VCaP (cell line): Measurements from ENCODE around the gene PFN3.

ENCODE experiments used
- H3K27ac ChIP-seq: fragments of 450-650 bp; 2 replicates; pipeline ENCODE4 v1.5.1; 2017
- TF ChIP-seq, protein P1 (sequence below): fragments of 450-650 bp; conservative IDR thresholded peaks from 2 replicates; pipeline ENCODE4 v1.5.1; 2017; ENCODE audit warnings: mild to moderate bottlenecking, moderate library complexity

Gene PFN3

DNA sequence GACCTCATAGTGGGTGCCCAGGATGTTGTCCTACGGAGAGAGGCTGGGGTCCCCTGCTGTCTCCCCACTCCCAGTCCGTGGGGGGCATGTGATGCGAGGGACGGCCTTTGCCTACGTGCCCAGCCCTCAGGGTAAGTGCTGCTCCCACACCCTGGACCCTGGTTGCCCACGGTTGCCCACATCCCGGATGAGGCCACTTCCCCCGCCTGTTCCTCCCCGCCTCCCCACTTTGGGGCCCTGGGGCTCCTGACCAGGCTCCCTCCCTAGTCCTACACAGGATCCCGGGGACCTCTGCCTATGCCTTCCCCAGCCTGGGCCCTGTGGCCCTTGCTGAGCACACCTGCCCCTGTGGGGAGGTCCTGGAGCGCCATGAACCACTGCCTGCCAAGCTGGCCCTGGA is 14.7 kb downstream of the PFN3 start:
- H3K27ac ChIP-seq, result no peak overlapping the region
- TF ChIP-seq, protein P1, sequence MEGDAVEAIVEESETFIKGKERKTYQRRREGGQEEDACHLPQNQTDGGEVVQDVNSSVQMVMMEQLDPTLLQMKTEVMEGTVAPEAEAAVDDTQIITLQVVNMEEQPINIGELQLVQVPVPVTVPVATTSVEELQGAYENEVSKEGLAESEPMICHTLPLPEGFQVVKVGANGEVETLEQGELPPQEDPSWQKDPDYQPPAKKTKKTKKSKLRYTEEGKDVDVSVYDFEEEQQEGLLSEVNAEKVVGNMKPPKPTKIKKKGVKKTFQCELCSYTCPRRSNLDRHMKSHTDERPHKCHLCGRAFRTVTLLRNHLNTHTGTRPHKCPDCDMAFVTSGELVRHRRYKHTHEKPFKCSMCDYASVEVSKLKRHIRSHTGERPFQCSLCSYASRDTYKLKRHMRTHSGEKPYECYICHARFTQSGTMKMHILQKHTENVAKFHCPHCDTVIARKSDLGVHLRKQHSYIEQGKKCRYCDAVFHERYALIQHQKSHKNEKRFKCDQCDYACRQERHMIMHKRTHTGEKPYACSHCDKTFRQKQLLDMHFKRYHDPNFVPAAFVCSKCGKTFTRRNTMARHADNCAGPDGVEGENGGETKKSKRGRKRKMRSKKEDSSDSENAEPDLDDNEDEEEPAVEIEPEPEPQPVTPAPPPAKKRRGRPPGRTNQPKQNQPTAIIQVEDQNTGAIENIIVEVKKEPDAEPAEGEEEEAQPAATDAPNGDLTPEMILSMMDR, result no peak

DNA sequence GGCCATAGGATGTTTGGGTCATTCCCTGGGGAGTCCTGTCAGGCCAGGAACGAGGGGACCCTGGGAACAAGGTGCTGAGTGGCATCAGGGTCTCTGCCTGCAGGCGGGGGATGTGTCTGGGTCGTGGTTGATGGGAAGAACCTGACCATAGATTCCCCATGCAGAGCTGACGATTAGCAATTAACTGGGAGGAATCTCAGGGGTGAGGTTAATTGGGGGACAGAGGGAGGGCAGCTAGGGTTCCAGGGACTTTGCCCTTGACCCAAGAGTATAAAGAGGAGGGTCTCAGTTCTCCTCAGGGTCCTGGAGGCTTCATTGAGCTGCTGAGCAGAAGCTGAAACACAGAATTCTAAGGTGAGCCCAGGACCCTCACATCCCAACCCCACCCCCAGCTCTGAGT is 16.3 kb downstream of the PFN3 start, which contains the start of gene SLC34A1:
Gene SLC34A1, plus strand, starts transcription at position 301 of the 400 bp plus-strand sequence. CDS start 1,308 bp downstream, outside the sequence.
- TF ChIP-seq, protein P1, result no peak
- no peak within 1 kb of the TSS for H3K27ac ChIP-seq

DNA sequence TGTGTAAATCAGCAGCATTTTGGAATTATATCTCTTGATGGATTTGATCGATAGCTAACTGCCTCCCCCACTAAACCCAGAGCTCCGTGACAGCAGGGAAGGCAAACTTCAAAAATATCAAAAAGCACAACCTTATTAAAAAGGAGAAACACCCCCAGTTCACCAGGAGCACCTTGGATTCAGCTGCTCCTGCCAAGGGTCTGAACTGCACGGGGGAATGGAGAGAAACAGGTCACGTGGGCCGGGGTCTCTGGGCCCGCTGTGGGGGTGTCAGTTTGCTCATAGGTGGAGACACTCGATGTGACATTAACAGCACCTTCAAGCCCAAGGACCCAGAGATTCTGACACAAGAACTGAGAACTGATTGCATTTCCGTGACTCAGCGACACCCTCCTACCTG is 17.3 kb downstream of the PFN3 start:
- TF ChIP-seq, protein P1, result no peak

DNA sequence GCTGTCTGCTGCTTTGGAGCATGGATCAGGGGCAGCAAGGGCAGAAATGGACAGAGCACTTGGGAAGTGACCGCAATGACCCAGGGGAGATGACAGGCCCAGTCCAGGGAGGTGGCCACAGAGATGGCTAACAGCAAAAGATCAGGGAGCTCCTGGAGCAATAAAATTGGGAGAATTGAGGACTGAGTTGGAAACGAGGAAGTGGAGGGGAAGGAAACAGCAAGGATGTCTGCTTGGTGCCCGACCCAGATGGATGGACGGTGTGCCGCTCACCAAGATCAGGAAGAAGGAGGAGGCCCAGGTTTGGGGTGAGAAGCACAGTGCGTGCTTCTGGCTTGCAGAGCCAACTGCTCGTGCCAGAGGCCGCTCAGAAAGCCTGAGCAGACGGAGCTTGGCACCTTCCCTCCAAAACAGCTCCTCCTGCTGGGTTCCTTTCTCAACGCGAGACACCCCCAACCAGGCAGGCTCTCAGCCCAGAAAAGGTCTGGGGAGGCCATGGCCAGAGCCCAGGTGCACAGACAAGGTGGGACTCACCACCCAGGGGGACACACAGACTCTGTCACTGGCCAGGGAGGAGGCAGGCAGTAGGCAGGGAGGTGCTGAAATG is 17.9 kb downstream of the PFN3 start:
- H3K27ac ChIP-seq, result no peak overlapping the region; the same call in 1 of the 2 replicates
- TF ChIP-seq, protein P1, result peak; percentile 49

More for the DNA sequence above, 17.3 kb downstream of the PFN3 start:
- H3K27ac ChIP-seq, result no peak overlapping the region

DNA sequence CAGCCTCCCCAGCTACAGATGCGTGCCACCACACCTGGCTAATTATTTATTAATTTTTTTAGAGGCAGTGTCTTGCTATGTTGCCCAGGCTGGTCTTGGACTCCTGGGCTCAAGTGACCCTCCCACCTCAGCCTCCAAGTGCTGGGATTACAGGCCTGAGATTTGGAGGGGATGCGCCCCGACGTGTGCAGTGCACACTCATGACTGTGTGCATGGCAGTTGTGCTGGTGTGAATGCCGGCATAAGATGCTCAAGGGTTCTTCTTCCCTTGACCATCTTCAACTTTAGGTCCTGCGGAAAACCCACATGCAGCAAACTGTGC is 19.7 kb downstream of the PFN3 start:
- TF ChIP-seq, protein P1, result no peak
- H3K27ac ChIP-seq, result no peak overlapping the region

DNA sequence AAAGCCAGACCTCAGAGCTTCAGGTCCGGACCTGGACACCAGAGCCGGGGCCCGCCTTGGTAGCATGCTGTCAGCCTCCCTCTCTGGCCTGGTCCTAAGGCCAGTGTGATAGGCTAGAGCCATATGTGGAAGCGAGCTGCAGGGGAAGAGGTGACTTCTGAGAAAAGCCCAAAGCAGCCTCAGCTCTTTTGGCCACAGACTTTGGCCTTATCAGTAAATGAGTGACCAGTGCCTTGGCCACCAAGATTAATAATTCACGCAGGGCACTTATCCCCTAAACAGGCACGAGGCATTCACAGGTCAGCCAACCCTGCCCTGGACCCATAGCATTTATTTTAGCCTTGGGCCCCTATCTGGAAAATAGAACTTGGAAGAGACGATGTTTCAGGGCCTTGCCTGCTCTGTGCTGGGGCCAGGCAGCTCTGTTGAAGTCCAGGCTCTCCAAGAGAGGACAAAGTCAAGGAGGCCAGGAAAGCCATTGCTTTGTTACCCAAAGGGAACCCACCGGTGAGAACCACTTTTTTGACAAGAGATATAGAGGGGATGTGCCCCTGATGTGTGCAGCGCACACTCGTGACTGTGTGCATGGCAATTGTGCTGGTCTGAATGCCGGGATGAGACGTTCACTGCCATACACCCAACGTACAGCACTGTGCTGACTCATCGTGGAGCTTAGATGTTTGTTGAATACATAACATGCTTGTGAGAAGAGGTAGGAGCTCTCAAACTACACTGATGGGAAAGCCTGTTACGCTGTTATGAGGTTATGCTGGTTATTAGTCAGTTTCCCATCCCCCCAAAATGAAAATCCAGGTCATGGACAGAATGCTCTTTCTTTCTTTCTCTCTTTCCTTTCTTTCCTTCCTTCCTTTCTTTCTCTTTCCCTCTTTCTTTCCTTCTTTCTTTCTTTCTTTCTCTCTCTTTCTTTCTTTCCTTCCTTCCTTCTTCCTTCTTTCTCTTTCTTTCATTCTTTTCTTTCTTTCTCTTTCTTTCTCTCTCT is 21.3 kb downstream of the PFN3 start:
- TF ChIP-seq, protein P1, result no peak
- no peak overlapping the region for H3K27ac ChIP-seq
